Kidney (tissue), 14 donors: ENCODE measurements around the gene COMTD1. TPM values are rescaled to one million over a fixed set of nuclear protein-coding genes. Genes with fewer than 3 reads are reported as not detected.

ENCODE experiments used
- DNase-seq, 5 donors: peaks; one replicate each; pipeline ENCODE4 v3.0.0-alpha.2; 2013 to 2020
- FAIRE-seq: peaks from 2 replicates; lab custom pipeline; 2012; peaks lifted over from hg19 to GRCh38; lab: Jason Lieb, UNC
- H3K27ac ChIP-seq, 2 donors: one replicate each; pipeline ENCODE4 v1.7.0; 2013; ENCODE audit warnings: low read depth in 2 of 2, low read length in 2 of 2, inconsistent platforms in 1 of 2
- H3K27me3 ChIP-seq: one replicate; pipeline ENCODE4 v1.7.1; 2013; ENCODE audit warnings: low read length, inconsistent platforms; ENCODE audit not compliant: control insufficient read depth, insufficient read depth
- H3K36me3 ChIP-seq, 3 donors: one replicate each; pipeline versions ENCODE4 v1.7.0 to v1.7.1; 2013; ENCODE audit warnings: low read length in 3 of 3, control low read depth in 1 of 3, inconsistent platforms in 1 of 3; ENCODE audit not compliant: insufficient read depth in 3 of 3, control insufficient read depth in 2 of 3
- H3K4me1 ChIP-seq, 3 donors: one replicate each; pipeline versions ENCODE4 v1.7.0 to v1.7.1; 2013; ENCODE audit warnings: low read length in 3 of 3, inconsistent platforms in 1 of 3, low read depth in 1 of 3; ENCODE audit not compliant: control insufficient read depth in 2 of 3, insufficient read depth in 2 of 3
- H3K4me3 ChIP-seq, 3 donors: one replicate each; pipeline versions ENCODE4 v1.7.0 to v1.8.1; 2013; ENCODE audit warnings: low read length in 3 of 3, control low read depth in 1 of 3, inconsistent platforms in 1 of 3
- H3K9ac ChIP-seq, 3 donors: one replicate each; pipeline versions ENCODE4 v1.7.0 to v1.7.1; 2013; ENCODE audit warnings: low read length in 3 of 3, control low read depth in 1 of 3, inconsistent platforms in 1 of 3
- H3K9me3 ChIP-seq, 3 donors: one replicate each; pipeline versions ENCODE4 v1.7.0 to v1.7.1; 2013; ENCODE audit warnings: low read length in 3 of 3, control low read depth in 1 of 3, inconsistent platforms in 1 of 3; ENCODE audit not compliant: control insufficient read depth in 2 of 3, insufficient read depth in 1 of 3
- CTCF ChIP-seq: IDR thresholded peaks from 3 replicates; pipeline ENCODE4 v1.5.1; 2012; ENCODE audit warnings: mild to moderate bottlenecking, moderate library complexity, borderline replicate concordance; ENCODE audit not compliant: insufficient read depth; ENCODE audit errors: extremely low read depth
- intact Hi-C: fragments of 100-400 bp; cut with DNase I; formaldehyde crosslinking; loops from one replicate; pipeline ENCODE4 v1.11.1; 2022
- polyA plus RNA-seq: library from polyadenylated mRNA; stranded (reverse); fragments of 350-450 nt; fragmentation: Illumina TruSeq; extraction: RNeasy Lipid Tissue Mini Kit (QIAGEN cat#74804); gene quantifications from one replicate; pipeline ENCODE4 v1.2.3, GENCODE V29; 2014; ENCODE audit warnings: low read depth, low replicate concordance; ENCODE audit not compliant: insufficient read depth
- total RNA-seq: library from RNA; stranded (reverse); fragmentation: NEBNext Ultra II Directional; extraction: Animal tissue kit (Norgen Biotek cat#: 25700); gene quantifications from one replicate; pipeline ENCODE4 v1.2.1, GENCODE V29; 2021
- donor health status: control.
- donor health status: control.
- donor health status: control.
- donor health status: control.
- donor health status: control.
- donor health status: DM: yes; HTN: yes; CAD: no.
- donor health status: Normal renal cell carcinoma (clear cell type).

The COMTD1 gene
- total and polyA plus RNA-seq, 2 donors from 2014 or later, result 26.6 to 65.3 TPM

- Histone ChIP-seq H3K9me3 (peaks cover 0 to 3% (median 2%) of the 10 kb centered on the region in 3 donors), H3K4me1 (no peaks in the 10 kb centered on the region)
Observed at GRCh38 chr10:75247797-75248196, 12.0 kb upstream of the COMTD1 start.

GRCh38 chr10:75246506-75246905 is 10.7 kb upstream of the COMTD1 start:
- TF ChIP-seq CTCF, result no peak
- H3K27ac ChIP-seq, result no peak overlapping the region
- H3K9ac ChIP-seq, result no peak overlapping the region
- FAIRE-seq (no peak), DNase-seq (no peak)
- no peak overlapping the region for H3K4me3 ChIP-seq
- intact Hi-C loops, result no loop called here
- H3K27me3 ChIP-seq, result no peaks in the 10 kb centered on the region
- H3K4me1 ChIP-seq, result no peaks in the 10 kb centered on the region
- no peaks in the 10 kb centered on the region for H3K9me3 ChIP-seq
- no peaks in the 10 kb centered on the region for H3K36me3 ChIP-seq

More at GRCh38 chr10:75247797-75248196, 12.0 kb upstream of the COMTD1 start:
- Histone ChIP-seq H3K36me3 (no peaks in the 10 kb centered on the region), H3K9ac (no peak overlapping the region), H3K27me3 (no peaks in the 10 kb centered on the region), H3K4me3 (no peak overlapping the region), H3K27ac (no peak overlapping the region)
- FAIRE-seq (no peak), DNase-seq (no peak)
- intact Hi-C loops, result no loop called here
- TF ChIP-seq CTCF, result no peak

GRCh38 chr10:75245354-75246250 is 9.8 kb upstream of the COMTD1 start:
- FAIRE-seq (no peak), DNase-seq (no peak)
- intact Hi-C loops, result no loop called here
- H3K27ac ChIP-seq, result no peak overlapping the region
- no peaks in the 10 kb centered on the region for H3K36me3 ChIP-seq
- H3K9me3 ChIP-seq, result no peaks in the 10 kb centered on the region
- TF ChIP-seq CTCF, result no peak
- no peak overlapping the region for H3K4me3 ChIP-seq
- H3K27me3 ChIP-seq, result no peaks in the 10 kb centered on the region
- H3K4me1 ChIP-seq, result no peaks in the 10 kb centered on the region
- H3K9ac ChIP-seq, result no peak overlapping the region
